Progenitor cell of endocrine pancreas (in vitro differentiated cells): ENCODE measurements around the gene TMEM245. TPM values are rescaled to one million over a fixed set of nuclear protein-coding genes. Genes with fewer than 3 reads are reported as not detected.

ENCODE experiments used
- DNase-seq: peaks from one replicate; pipeline ENCODE4 v3.0.0; 2021; ENCODE audit warnings: low spot score; ENCODE audit not compliant: unreplicated experiment
- H3K27ac Mint-ChIP-seq: 2 replicates; pipeline ENCODE4 v1.8.0; 2021; ENCODE audit warnings: mild to moderate bottlenecking, moderate library complexity, mixed read lengths
- H3K27me3 Mint-ChIP-seq: 2 replicates; pipeline ENCODE4 v1.8.0; 2021; ENCODE audit warnings: mixed read lengths
- H3K36me3 Mint-ChIP-seq: 2 replicates; pipeline ENCODE4 v1.8.0; 2022; ENCODE audit warnings: mixed read lengths; ENCODE audit not compliant: insufficient read depth
- H3K4me1 Mint-ChIP-seq: 2 replicates; pipeline ENCODE4 v1.8.0; 2021; ENCODE audit warnings: low read depth, mixed read lengths
- H3K4me3 Mint-ChIP-seq: 2 replicates; pipeline ENCODE4 v1.8.0; 2021; ENCODE audit warnings: low read depth, mild to moderate bottlenecking, moderate library complexity, mixed read lengths
- H3K9me3 Mint-ChIP-seq: 2 replicates; pipeline ENCODE4 v1.8.0; 2021; ENCODE audit warnings: low read depth, mixed read lengths
- total RNA-seq: library from RNA; stranded (reverse); gene quantifications from 2 replicates; pipeline ENCODE4 v1.2.1, GENCODE V29; 2021
- TF ChIP-seq, protein P1 (sequence below): fragments of 200-600 bp; sonication (generic); IDR thresholded peaks from one replicate; pipeline ENCODE4 v1.5.0; 2021; ENCODE audit warnings: antibody characterized with exemption, mild to moderate bottlenecking; ENCODE audit not compliant: unreplicated experiment

TMEM245 gene
- total RNA-seq, 1 donor from 2014 or later, result 57.2 TPM

DNA sequence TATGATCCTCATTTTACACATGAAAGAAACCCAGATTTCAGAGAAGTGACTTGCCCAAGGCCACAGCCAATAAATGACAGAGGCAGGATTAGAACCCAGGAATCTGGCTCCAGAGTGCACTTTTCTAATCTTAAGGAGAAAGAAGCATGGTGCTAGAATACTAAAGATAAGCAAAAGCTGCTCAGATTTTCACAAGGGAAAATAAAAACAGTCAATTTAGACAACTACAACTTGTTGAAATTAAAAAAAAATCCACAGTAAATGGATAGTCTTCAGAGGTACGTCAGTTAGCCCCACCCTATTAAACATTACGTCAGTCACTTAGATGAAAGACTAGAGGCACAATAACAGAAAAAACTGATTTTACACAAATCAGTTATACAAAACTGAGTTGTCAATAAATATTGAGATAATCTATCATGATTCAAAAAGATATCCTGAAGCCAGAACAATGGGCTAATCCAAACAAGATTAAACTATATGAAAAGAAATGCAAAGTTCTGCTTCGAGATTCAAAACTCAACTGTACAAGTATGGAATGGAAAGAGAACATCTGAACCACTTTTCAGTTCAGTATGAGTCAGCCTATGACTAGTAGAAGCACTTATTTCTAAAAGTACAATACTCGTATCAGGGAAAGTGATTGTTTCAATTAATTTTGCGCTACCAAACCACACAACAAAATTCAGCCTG is 9.3 kb downstream of the TMEM245 start:
- H3K4me1 Mint-ChIP-seq, result peaks cover 48% of the 10 kb centered on the region

DNA sequence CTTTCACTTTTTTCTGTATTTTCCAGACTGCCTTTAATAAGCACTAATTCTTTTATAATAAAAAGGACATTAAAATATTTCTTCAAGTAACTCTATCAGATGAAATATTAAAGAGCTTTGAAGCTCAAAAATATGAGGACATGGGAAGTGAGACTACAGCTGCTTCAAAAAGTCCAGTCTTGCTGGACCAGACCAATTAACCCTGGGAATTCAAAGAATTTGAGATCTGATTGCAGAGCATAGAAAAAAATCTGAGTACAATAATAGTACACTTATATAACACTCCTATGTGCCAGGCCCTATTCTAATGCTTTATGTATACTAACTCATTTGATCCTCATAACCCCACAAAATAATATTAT is 9.8 kb downstream of the TMEM245 start:
- Mint-ChIP-seq H3K27ac (peak overlapping the region; percentile 80), H3K36me3 (peaks cover 8% of the 10 kb centered on the region), H3K27me3 (no peaks in the 10 kb centered on the region), H3K9me3 (no peaks in the 10 kb centered on the region), H3K4me1 (peaks cover 48% of the 10 kb centered on the region), H3K4me3 (peak overlapping the region; percentile 26)
- TF ChIP-seq, protein P1, sequence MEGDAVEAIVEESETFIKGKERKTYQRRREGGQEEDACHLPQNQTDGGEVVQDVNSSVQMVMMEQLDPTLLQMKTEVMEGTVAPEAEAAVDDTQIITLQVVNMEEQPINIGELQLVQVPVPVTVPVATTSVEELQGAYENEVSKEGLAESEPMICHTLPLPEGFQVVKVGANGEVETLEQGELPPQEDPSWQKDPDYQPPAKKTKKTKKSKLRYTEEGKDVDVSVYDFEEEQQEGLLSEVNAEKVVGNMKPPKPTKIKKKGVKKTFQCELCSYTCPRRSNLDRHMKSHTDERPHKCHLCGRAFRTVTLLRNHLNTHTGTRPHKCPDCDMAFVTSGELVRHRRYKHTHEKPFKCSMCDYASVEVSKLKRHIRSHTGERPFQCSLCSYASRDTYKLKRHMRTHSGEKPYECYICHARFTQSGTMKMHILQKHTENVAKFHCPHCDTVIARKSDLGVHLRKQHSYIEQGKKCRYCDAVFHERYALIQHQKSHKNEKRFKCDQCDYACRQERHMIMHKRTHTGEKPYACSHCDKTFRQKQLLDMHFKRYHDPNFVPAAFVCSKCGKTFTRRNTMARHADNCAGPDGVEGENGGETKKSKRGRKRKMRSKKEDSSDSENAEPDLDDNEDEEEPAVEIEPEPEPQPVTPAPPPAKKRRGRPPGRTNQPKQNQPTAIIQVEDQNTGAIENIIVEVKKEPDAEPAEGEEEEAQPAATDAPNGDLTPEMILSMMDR, result no peak
- no peak for DNase-seq

More for the DNA sequence above, 9.3 kb downstream of the TMEM245 start:
- Mint-ChIP-seq H3K36me3 (peaks cover 3% of the 10 kb centered on the region), H3K9me3 (no peaks in the 10 kb centered on the region), H3K27ac (peak overlapping the region; percentile 80), H3K4me3 (peak overlapping the region; percentile 26), H3K27me3 (no peaks in the 10 kb centered on the region)
- no peak for DNase-seq
- TF ChIP-seq, protein P1, result no peak

DNA sequence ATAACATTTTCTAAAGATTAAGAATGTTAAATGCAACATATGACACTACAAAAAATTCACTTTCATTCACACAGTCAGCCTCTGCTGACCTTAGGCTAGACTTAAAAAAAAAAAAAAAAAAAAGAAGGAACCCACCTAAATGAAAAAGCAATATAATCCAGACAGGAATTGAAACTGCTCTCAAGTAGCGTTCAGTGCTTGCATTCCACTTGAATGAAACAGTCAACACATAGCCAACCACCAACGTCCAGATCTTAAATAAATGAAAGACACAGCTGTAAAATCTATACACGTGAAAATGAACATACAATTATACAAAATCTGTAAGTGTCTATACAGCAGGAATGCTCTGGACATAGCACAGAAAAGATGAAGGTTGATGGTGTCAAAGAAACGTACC is 11.4 kb downstream of the TMEM245 start:
- no peak overlapping the region for H3K27ac Mint-ChIP-seq
- DNase-seq, result no peak
- TF ChIP-seq, protein P1, result no peak
- no peaks in the 10 kb centered on the region for H3K27me3 Mint-ChIP-seq
- peaks cover 19% of the 10 kb centered on the region for H3K36me3 Mint-ChIP-seq
- no peak overlapping the region for H3K4me3 Mint-ChIP-seq
- peaks cover 38% of the 10 kb centered on the region for H3K4me1 Mint-ChIP-seq
- peaks cover 6% of the 10 kb centered on the region for H3K9me3 Mint-ChIP-seq

DNA sequence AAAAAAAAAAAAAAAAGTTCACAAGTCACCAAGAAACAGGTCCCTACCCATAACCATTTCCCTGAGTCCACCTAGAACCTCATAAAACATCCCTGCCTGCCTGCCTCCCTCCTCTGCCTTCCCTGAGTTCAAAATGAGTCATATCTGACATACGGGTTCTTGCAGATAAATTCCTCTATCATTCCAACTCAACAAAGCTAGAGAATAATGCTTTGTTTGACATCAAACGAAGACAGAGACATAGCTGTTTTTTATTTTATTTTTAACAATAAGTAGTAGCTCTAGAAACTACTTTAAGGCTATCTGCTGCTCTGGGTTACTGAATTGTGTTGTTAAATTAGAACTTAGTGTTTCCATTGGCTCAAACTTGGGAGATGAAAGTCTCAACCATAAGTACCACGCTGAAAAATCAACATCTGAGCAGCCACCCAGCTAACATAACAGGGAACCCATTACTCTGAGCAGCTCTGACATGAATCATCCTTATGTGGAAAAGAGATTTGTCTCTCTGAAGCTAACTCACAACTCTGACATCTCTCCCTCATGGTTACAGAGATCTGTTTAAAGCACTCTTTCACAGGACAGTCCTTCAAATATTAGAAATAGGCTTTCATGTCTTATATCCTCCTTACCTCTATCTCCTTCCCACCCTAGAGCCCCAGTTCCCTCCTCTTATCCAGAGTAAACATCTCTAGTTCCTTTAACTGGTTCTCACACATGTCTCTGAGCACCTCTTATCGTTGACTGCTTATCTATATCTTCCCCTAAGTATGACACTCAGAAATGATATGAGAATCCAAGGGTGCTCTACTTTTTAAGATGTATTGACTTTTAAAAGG is 12.1 kb downstream of the TMEM245 start:
- Mint-ChIP-seq H3K36me3 (peaks cover 26% of the 10 kb centered on the region), H3K27ac (no peak overlapping the region), H3K4me3 (no peak overlapping the region), H3K27me3 (no peaks in the 10 kb centered on the region), H3K4me1 (peaks cover 36% of the 10 kb centered on the region), H3K9me3 (peaks cover 13% of the 10 kb centered on the region)
- TF ChIP-seq, protein P1, result no peak
- no peak for DNase-seq

DNA sequence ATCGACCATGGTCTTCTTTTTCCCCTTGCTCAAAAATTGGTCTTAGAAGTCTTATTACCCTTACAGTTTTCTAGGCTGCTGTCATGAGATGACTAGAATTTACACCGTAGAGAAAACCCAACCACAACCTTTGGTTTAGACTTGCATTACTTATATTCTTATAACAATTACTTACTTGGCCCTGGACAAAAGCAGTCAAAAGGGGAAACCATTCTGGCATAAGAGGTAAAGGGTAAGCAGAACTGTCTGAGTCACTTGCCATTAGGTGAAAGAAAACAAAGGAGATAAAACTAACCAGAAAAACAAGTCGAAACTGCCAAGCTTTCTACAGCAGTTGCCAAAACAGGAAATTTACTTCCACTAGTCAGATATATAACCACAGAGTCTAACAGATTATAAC is 17.9 kb downstream of the TMEM245 start:
- H3K36me3 Mint-ChIP-seq, result peaks cover 28% of the 10 kb centered on the region
- TF ChIP-seq, protein P1, result no peak
- H3K4me3 Mint-ChIP-seq, result no peak overlapping the region
- H3K4me1 Mint-ChIP-seq, result peaks cover 30% of the 10 kb centered on the region
- peaks cover 14% of the 10 kb centered on the region for H3K9me3 Mint-ChIP-seq
- DNase-seq, result no peak
- peak overlapping the region; percentile 43 for H3K27ac Mint-ChIP-seq
- no peaks in the 10 kb centered on the region for H3K27me3 Mint-ChIP-seq
